Kasumi-1 (cell line): ENCODE measurements around the gene SKA1.
"Not testable (repeated sequence)": the region's sequence is repeated elsewhere in the genome, so short reads cannot be mapped to it uniquely, and the experiment has no call there.

ENCODE experiments used
- DNase-seq, 2 experiments: peaks; one replicate each; lab custom pipeline; 2025; lab: John Stamatoyannopoulos, UW

SKA1 gene

DNA sequence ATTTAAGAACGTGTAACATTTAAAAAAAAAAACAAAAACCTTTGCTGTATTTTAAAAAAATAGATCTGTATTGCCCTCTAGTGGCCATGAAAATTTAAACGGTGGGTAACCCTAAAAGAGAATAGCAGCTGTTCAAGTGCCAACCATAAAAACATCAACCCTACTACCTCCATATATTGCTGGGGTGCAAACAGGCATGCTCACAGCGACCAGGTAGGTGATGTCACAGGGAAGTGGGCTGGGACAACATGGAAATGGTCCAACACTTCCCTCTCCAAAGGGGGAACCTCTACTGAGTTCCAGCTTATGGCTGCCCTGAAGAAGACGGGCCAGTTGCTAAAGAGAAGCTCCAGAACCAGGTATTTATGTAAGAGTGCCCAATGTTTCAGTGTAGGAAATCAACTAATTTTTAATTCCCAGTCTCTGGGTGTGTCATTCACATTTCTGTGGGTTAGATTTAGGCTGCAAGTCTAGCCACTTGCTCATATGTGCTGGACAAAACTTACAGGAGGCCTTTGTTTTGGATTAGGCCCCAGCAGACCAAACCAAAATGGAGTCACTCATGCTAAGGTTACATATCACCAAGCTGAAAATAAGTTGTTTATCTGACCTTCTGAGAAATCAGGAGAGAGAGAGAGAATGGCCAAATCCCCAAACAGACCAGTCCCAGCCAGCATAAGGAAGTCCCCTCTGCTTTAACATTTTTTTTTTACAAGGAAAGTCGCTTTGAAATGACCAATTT is 54.5 kb downstream of the SKA1 start:
- peak; percentile 39 to 58 for DNase-seq

DNA sequence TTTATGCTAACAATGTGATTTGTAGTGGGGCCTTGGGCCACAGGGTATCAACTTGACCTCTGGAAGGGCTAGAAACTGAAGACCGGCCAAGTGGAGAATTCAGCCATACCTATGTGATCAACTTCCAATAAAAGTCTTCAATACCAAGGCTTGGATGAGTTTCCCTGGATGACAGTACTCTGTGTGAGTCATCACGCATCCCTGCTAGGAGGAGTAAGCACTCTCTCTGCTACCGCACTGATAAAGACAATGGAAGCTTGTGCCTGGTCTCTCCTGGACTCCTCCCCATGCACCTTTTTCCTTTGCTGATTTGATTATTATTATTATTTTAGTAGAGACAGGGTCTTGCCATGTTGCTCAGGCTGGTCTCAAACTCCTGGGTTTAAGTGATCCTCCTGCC is 58.1 kb downstream of the SKA1 start:
- DNase-seq = no peak

- DNase-seq = not testable (repeated sequence)
These were observed 61.9 kb downstream of the SKA1 start for GRCh38 chr18:50436742-50437141.

DNA sequence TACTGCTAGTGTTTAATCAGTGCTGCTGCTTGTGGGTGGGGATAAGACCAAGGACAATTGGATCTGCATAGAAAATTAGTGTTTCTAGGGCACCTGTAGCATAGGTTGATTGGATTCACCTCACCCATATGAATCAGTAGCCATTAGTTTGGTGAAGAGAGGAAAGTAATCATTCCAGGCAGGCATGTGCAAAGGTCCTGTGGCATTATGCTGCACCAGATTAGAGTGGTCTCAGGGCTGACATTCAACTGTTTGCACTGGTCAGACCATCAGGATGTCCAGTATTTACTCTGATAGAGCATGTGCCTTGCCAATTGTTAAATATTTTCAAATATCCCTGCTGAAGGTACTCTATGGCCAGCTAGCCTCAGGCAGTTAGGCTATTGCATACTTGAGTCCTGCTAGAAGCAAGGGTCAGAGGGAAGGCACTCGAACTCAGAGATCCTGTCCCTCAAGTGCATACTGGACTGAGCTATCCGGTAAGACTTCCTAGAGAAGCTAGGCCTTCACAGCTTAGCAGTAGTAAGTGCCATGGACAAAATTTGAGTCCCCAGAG is 64.7 kb downstream of the SKA1 start:
- no peak for DNase-seq

DNA sequence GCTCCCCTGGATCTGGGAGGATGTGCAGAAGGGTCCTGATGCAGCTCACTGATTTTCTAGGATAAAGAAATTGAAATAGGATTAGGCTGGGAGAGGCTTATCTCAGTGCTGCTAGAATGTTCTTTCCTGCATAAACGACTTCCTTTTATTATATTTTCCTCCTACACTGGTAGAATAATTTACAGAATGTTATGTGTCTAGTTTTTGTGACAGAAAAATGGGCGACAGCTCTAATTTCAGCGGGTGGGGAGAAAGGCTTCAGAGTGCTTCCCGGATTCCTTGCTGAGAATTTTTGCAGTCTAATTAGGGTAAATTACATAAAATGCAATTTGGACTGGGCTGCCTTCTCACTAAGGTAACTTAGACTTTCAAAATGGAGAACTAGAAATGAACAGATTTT is 66.2 kb downstream of the SKA1 start:
- DNase-seq = no peak

DNA sequence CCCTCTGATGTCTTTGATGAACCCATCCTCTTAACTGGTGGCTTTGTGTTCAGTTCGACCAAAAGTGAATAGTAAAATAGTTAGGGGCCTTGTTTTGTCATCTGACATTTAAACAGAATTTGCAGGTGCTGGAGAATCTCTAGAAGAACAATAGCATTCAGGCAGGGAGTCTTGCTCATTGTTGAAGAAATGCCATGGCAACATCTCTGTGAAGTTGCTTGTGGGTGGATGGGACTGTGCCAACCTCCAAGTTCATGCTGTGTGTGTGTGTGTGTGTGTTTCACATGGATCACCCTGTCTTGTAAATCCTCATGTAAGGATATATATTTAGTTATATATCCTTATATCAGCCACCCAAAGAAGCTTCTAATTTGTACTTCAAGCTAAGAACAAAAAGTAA is 66.7 kb downstream of the SKA1 start:
- no peak for DNase-seq
